B cell (primary cell): ENCODE results near the gene CLEC2B.

Source experiments
- CTCF ChIP-seq: fragments of 200-600 bp; IDR thresholded peaks from one replicate; pipeline ENCODE4 v1.8.0; 2022; ENCODE audit warnings: antibody characterized with exemption, mild to moderate bottlenecking
- EZH2 ChIP-seq: IDR thresholded peaks from 2 replicates; pipeline ENCODE4 v1.6.1; 2012; ENCODE audit warnings: borderline replicate concordance, low read depth, mild to moderate bottlenecking, moderate library complexity, low read length; ENCODE audit not compliant: insufficient read depth, poor library complexity, severe bottlenecking

- TF ChIP-seq CTCF (no peak), EZH2 (no peak)
Measured at GRCh38 chr12:9848899-9849298, 20.3 kb downstream of the CLEC2B start.
